Lung (tissue), 12 donors: ENCODE data around the gene MOGAT2. TPM values are rescaled to one million over a fixed set of nuclear protein-coding genes. Genes with fewer than 3 reads are reported as not detected.
"Not testable (repeated sequence)": the region's sequence is repeated elsewhere in the genome, so short reads cannot be mapped to it uniquely, and the experiment has no call there.

Source experiments
- ATAC-seq: fragments of 200-7000 bp; cut with Tn5 transposase; one replicate; pipeline ENCODE4 v1.9.1; 2020; ENCODE audit warnings: moderate number of reproducible peaks; ENCODE audit not compliant: insufficient read depth, low FRiP score
- DNase-seq, 3 donors: peaks; one replicate each; pipeline ENCODE4 v3.0.0-alpha.2; 2013 to 2017
- H3K27ac ChIP-seq, 2 donors: one replicate each; pipeline ENCODE4 v1.5.1; 2013; ENCODE audit warnings: mild to moderate bottlenecking in 2 of 2, moderate library complexity in 2 of 2, control low read depth in 1 of 2, inconsistent platforms in 1 of 2, low read depth in 1 of 2, low read length in 1 of 2
- H3K27me3 ChIP-seq, 3 donors: one replicate each; pipeline ENCODE4 v1.5.1; 2013; ENCODE audit warnings: low read length in 2 of 3; ENCODE audit not compliant: control insufficient read depth in 3 of 3, insufficient read depth in 3 of 3
- H3K36me3 ChIP-seq, 4 donors: one replicate each; pipeline ENCODE4 v1.5.1; 2013; ENCODE audit warnings: low read length in 4 of 4, mild to moderate bottlenecking in 1 of 4, moderate library complexity in 1 of 4; ENCODE audit not compliant: control insufficient read depth in 4 of 4, insufficient read depth in 4 of 4
- H3K4me1 ChIP-seq, 5 donors: one replicate each; pipeline ENCODE4 v1.5.1; 2013; ENCODE audit warnings: low read length in 5 of 5, mild to moderate bottlenecking in 2 of 5, moderate library complexity in 1 of 5; ENCODE audit not compliant: control insufficient read depth in 5 of 5, insufficient read depth in 5 of 5
- H3K4me3 ChIP-seq: one replicate; pipeline ENCODE4 v1.5.1; 2013; ENCODE audit warnings: mild to moderate bottlenecking, control low read depth, moderate library complexity
- H3K9ac ChIP-seq, 2 donors: one replicate each; pipeline ENCODE4 v1.5.1; 2013; ENCODE audit warnings: low read length in 2 of 2, control low read depth in 1 of 2; ENCODE audit not compliant: insufficient read depth in 1 of 2
- H3K9me3 ChIP-seq, 4 donors: one replicate each; pipeline ENCODE4 v1.5.1; 2013; ENCODE audit warnings: low read length in 3 of 4, mild to moderate bottlenecking in 1 of 4, moderate library complexity in 1 of 4; ENCODE audit not compliant: control insufficient read depth in 4 of 4, insufficient read depth in 3 of 4
- WGBS, 2 donors: extraction: QIAGEN DNeasy Blood & Tissue Kit; methylation state at CpG; one replicate each; pipeline ENCODE4 v1.1.7; 2013; 5-methylcytosine and 5-hydroxymethylcytosine counted together
- polyA plus RNA-seq, 2 donors: library from polyadenylated mRNA; stranded (reverse); fragments of 200-250 nt; gene quantifications; one replicate each; pipeline ENCODE4 v1.2.1, GENCODE V29; 2013
- total RNA-seq, 2 donors: library from RNA; depleted of rRNA in 1 of 2; stranded (reverse); fragments of >200 nt in 1 of 2; gene quantifications; one replicate each; pipeline ENCODE4 v1.2.1, GENCODE V29; 2014 to 2021
- TF ChIP-seq, protein P1 (sequence below): IDR thresholded peaks from 2 replicates; pipeline ENCODE4 v1.5.1; 2012; ENCODE audit warnings: mild to moderate bottlenecking; ENCODE audit errors: control extremely low read depth, extremely low read depth
- donor health status: control.
- donor health status: control.
- donor health status: Bipolar disorder and iron deficiency.
- donor health status: healthy.
- donor health status: DM: yes; HTN: yes; CAD: no.

MOGAT2 gene
- total and polyA plus RNA-seq, 4 donors = 0.06 to 0.09 TPM; not detected in 2

GRCh38 chr11:75677275-75677674 lies 40.4 kb upstream of the MOGAT2 start:
- DNase-seq (no peak), ATAC-seq (no peak)
- Histone ChIP-seq H3K27ac (no peak overlapping the region), H3K27me3 (peaks cover 0 to 11% (median 0%) of the 10 kb centered on the region in 3 donors), H3K36me3 (no peaks in the 10 kb centered on the region), H3K9ac (no peak overlapping the region), H3K4me3 (no peak overlapping the region), H3K4me1 (peaks cover 0 to 4% (median 0%) of the 10 kb centered on the region in 5 donors), H3K9me3 (peaks cover 0 to 4% (median 0%) of the 10 kb centered on the region in 4 donors)
- WGBS, 2 donors = 91 to 94% methylated on average over 1 of the region's 1 CpG
- TF ChIP-seq, protein P1, sequence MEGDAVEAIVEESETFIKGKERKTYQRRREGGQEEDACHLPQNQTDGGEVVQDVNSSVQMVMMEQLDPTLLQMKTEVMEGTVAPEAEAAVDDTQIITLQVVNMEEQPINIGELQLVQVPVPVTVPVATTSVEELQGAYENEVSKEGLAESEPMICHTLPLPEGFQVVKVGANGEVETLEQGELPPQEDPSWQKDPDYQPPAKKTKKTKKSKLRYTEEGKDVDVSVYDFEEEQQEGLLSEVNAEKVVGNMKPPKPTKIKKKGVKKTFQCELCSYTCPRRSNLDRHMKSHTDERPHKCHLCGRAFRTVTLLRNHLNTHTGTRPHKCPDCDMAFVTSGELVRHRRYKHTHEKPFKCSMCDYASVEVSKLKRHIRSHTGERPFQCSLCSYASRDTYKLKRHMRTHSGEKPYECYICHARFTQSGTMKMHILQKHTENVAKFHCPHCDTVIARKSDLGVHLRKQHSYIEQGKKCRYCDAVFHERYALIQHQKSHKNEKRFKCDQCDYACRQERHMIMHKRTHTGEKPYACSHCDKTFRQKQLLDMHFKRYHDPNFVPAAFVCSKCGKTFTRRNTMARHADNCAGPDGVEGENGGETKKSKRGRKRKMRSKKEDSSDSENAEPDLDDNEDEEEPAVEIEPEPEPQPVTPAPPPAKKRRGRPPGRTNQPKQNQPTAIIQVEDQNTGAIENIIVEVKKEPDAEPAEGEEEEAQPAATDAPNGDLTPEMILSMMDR = no peak

- no peak overlapping the region for H3K27ac ChIP-seq
- peaks cover 0 to 4% (median 0%) of the 10 kb centered on the region in 5 donors for H3K4me1 ChIP-seq
- H3K4me3 ChIP-seq = no peak overlapping the region
- TF ChIP-seq, protein P1 = no peak
- no peaks in the 10 kb centered on the region for H3K36me3 ChIP-seq
- no peak for ATAC-seq
- WGBS, 2 donors = 82 to 90% methylated on average over 12 of the region's 12 CpGs
- H3K27me3 ChIP-seq = peaks cover 0 to 11% (median 0%) of the 10 kb centered on the region in 3 donors
- H3K9ac ChIP-seq = no peak overlapping the region
- DNase-seq = no peak
- H3K9me3 ChIP-seq = peaks cover 0 to 4% (median 0%) of the 10 kb centered on the region in 4 donors
These were observed 39.7 kb upstream of the MOGAT2 start for GRCh38 chr11:75677909-75678308.

DNA sequence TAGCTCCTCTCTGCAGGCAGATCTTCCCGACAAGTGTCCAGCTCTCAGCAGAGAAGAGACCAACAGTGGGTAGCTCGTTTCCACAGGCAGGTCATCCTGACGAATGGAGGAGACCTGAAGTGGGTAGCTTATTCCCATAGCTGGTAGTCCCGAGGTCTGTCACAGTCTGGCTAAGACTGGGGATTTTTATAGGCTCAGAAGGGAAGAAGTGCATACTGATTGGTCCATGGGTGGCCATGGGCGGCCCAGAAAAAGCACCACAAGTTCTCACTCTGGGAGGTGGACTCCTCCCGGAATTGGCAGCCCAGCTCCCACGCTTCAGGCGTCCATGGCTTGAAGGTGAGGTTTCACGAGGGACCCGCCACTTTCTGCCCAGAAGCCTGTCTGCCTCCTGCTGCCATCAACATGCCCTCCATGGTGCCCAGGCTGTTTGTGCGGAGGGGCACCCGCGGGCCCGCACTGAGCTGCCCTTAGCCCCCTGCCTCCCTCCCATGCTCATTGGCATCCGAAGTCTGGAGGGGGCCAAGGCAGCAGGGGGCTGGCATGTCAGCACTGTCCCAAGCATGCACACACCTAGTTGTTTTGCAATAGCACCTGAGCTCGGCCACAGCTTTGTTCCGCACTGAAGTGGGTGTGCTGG lies 38.9 kb upstream of the MOGAT2 start:
- no peak overlapping the region for H3K27ac ChIP-seq
- DNase-seq = no peak
- H3K27me3 ChIP-seq = peaks cover 0 to 11% (median 0%) of the 10 kb centered on the region in 3 donors
- H3K9me3 ChIP-seq = peaks cover 0 to 4% (median 0%) of the 10 kb centered on the region in 4 donors
- no peak for ATAC-seq
- no peak overlapping the region for H3K9ac ChIP-seq
- H3K36me3 ChIP-seq = no peaks in the 10 kb centered on the region
- peaks cover 0 to 4% (median 0%) of the 10 kb centered on the region in 5 donors for H3K4me1 ChIP-seq
- H3K4me3 ChIP-seq = no peak overlapping the region
- TF ChIP-seq, protein P1 = no peak
- 77 to 81% methylated on average over 15 to 17 of the region's 17 CpGs for WGBS, 2 donors

- Histone ChIP-seq H3K4me1 (peaks cover 0 to 4% (median 0%) of the 10 kb centered on the region in 5 donors), H3K36me3 (no peaks in the 10 kb centered on the region), H3K27me3 (peaks cover 0 to 11% (median 0%) of the 10 kb centered on the region in 3 donors), H3K4me3 (no peak overlapping the region), H3K9ac (no peak overlapping the region), H3K9me3 (peaks cover 0 to 2% (median 0%) of the 10 kb centered on the region in 4 donors), H3K27ac (no peak overlapping the region)
- 86 to 88% methylated on average over 11 of the region's 11 CpGs for WGBS, 2 donors
- DNase-seq (no peak), ATAC-seq (no peak)
- TF ChIP-seq, protein P1 = no peak
These were observed 38.1 kb upstream of the MOGAT2 start for GRCh38 chr11:75679566-75679965.

DNA sequence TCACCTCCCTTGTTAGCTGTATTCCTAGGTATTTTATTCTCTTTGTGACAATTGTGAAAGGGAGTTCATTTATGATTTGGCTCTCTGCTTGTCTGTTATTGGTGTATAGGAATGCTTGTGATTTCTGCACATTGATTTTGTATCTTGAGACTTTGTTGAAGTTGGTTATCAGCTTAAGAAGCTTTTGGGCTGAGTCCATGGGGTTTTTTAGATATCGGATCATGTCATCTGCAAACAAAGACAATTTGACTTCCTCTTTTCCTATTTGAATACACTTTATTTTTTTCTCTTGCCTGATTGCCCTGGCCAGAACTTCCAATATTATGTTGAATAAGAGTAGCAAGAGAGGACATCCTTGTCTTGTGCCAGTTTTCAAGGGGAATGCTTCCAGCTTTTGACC lies 33.8 kb upstream of the MOGAT2 start:
- H3K4me1 ChIP-seq = not testable (repeated sequence)

More for the DNA sequence above, 33.8 kb upstream of the MOGAT2 start:
- not testable (repeated sequence) for H3K36me3 ChIP-seq, H3K27me3 ChIP-seq, H3K27ac ChIP-seq, H3K9me3 ChIP-seq, DNase-seq, H3K4me3 ChIP-seq, H3K9ac ChIP-seq, ATAC-seq
- WGBS, 2 donors = 81 to 86% methylated on average over 1 of the region's 1 CpG
